ENCODE measurements around the gene TRAF2.
A peak's percentile ranks its signal among the peaks of the same experiment; 100 is the strongest.

The TRAF2 gene

GRCh38 chr9:136927343-136928271 is 41.3 kb downstream of the TRAF2 start:
- DNase-seq (ENCODE audit: extremely low spot score, insufficient read length, low read depth) (no peak), FAIRE-seq (no peak)

- FAIRE-seq (no peak), DNase-seq (ENCODE audit: extremely low spot score, insufficient read length, low read depth) (no peak)
These were observed 42.3 kb downstream of the TRAF2 start for GRCh38 chr9:136928591-136928990.

DNA sequence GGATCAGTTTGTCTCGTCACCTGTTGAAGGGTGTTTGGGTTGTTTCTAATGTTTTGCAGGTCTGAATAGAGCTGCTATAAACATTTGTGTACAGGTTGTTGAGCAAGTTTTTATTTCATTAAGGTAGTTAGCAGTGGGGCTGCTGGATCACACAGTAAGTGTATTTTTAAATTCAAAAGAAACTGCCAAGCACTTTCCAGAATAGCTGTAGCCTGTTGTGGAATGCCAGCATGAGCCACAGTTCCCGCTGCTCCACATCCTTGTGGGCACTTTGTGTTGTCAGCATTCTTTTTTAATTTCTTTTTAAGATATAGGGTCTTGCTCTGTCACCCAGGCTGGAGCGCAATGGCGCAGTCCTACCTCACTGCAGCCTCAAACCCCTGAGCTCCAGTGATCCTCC is 43.7 kb downstream of the TRAF2 start:
- no peak for DNase-seq (ENCODE audit: extremely low spot score, insufficient read length, low read depth)
- FAIRE-seq = no peak

GRCh38 chr9:136931611-136932130 is 45.4 kb downstream of the TRAF2 start:
- FAIRE-seq (no peak), DNase-seq (ENCODE audit: extremely low spot score, insufficient read length, low read depth) (no peak)

- DNase-seq (ENCODE audit: extremely low spot score, insufficient read length, low read depth) = no peak
- FAIRE-seq = no peak
These were observed 48.0 kb downstream of the TRAF2 start for GRCh38 chr9:136934277-136934676.

- FAIRE-seq (no peak), DNase-seq (ENCODE audit: extremely low spot score, insufficient read length, low read depth) (no peak)
These were observed 49.3 kb downstream of the TRAF2 start for GRCh38 chr9:136935651-136936050.

DNA sequence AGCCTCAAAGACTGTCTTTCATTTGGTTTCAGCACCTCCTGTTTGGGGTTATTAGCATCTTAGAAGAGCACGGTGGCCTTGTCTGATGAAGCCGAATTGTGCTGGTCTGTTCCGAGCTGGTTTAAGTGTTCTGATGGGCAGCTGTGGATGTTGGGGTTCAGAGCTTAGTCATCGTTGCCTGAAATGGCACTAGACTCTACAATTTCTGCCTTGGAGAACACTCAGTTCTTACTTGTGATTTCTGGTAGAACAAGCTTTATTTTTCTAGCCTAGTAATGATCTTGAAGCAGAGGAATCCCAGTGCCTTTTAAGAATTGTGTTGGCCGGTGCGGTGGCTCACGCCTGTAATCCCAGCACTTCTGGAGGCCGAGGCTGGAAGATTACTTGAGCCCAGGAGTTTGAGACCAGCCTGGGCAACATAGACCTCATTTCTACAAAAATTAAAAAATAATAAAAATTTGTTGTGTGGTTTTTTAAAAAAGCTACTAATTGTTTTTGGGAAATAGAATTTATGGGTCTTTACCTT is 50.4 kb downstream of the TRAF2 start:
- DNase-seq (ENCODE audit: extremely low spot score, insufficient read length, low read depth) (no peak), FAIRE-seq (no peak)

DNA sequence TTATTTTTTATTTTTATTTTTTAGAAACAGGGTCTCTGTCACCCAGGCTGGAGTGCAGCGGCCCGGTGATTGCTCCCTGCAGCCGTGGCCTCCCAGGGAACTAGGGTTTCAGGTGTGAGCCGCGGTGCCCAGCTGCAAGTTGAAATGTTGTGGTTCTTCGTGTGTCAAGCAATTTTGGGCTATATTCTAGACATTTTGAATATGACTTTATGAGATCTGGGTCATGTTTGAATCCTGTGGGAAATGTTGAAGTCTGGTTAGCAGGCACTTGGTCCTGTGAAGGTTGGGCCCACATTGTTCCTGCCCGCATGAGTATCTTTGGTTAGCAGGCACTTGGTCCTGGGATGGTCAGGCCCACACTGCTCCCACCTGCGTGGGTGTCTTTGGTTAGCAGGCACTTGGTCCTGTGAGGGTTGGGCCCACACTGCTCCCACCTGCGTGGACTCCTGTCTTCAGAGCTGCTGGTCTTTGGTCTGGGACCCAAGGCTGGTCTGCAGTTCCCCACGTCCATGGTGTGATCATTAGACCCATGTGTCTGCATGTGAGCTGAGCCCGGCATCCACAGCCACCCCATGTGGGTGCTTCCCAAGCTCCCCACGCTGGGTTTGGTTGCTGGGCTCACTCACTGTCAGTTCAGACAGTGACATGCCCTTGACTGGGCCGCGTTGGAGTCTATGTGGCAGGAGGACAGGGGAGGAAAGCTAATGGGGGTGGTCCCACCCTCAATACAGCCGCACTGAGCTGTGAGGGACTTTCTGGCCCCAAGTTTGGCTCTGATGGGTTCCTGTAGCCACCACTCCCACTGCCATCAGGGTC is 51.1 kb downstream of the TRAF2 start:
- FAIRE-seq (no peak), DNase-seq (ENCODE audit: extremely low spot score, insufficient read length, low read depth) (no peak)

DNA sequence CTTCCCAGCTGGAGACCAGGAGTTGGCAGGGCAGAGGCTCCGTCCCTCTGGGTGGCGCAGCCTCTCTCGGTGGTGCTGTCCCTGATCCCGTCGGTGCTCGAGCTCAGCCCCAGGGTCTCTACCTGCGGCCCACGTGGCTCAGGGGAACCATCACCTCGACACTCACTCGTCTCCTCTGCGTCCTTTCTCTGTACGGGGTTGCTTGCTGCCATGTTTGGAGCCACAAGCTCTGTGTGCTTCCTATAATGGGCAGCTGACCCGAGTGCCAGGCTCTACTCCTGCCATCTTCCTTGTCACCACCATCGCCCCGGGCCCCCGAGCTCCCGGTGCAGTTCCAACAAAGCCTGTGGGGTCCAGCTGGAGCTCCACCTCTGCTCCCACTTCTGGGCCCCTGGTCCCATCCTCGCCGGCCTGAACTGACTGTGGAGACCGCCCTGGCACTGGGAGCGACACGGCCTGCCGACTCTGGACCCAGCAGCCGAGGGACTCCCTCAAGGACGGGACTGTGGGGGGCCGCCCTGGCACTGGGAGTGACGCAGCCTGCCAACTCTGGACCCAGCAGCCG is 53.2 kb downstream of the TRAF2 start:
- FAIRE-seq = no peak

DNA sequence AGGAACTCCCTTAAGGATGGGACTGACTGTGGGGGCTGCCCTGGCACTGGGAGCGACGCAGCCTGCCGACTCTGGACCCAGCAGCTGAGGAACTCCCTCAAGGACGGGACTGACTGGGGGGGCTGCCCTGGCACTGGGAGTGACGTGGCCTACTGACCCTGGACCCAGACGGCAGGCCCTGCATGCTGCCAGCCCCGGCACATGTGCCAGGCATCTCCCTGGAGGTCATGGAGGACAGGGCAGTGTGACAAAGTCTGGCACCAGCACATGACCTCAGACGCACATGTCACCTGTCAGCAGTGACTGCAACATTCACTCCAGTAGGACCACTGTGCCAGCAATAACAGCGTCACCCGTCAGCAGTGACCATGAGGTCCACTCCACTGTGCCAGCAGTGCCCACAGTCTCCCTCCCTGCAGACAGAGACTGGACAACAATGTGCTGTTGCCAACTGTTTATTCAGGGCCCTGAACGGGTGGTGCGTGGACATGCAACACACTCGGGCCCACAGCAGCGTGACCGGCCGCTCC is 53.7 kb downstream of the TRAF2 start:
- FAIRE-seq (no peak), DNase-seq (ENCODE audit: extremely low spot score, insufficient read length, low read depth) (no peak)

More for the DNA sequence above, 53.2 kb downstream of the TRAF2 start:
- no peak for DNase-seq (ENCODE audit: extremely low spot score, insufficient read length, low read depth)

- DNase-seq (ENCODE audit: extremely low spot score, insufficient read length, low read depth) = no peak
- no peak for FAIRE-seq
These were observed 54.4 kb downstream of the TRAF2 start for GRCh38 chr9:136940526-136941230.

- FAIRE-seq = no peak
- no peak for DNase-seq (ENCODE audit: extremely low spot score, insufficient read length, low read depth)
These were observed 55.2 kb downstream of the TRAF2 start for GRCh38 chr9:136941231-136942111.

GRCh38 chr9:136942112-136942880 is 56.0 kb downstream of the TRAF2 start:
- FAIRE-seq = no peak

DNA sequence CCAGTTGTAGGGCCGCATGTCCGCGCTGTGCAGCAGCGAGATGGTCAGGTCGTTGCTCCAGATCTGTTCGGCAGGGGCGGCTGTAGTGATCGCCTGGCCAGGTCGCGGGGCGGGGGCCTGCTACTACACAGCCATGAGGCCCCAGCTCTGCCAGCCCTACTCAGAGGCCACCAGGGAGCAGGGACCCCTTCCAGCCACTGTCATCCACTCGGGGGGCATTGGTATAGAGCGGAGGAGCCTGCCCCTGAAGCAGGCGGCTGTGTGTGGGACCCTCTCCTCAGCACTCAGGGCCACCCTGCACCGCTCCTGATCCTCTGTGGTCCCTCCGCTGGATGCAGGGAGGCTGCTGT is 56.5 kb downstream of the TRAF2 start:
- DNase-seq (ENCODE audit: extremely low spot score, insufficient read length, low read depth) (no peak), FAIRE-seq (no peak)

More at GRCh38 chr9:136942112-136942880, 56.0 kb downstream of the TRAF2 start:
- DNase-seq (ENCODE audit: extremely low spot score, insufficient read length, low read depth) = no peak

DNA sequence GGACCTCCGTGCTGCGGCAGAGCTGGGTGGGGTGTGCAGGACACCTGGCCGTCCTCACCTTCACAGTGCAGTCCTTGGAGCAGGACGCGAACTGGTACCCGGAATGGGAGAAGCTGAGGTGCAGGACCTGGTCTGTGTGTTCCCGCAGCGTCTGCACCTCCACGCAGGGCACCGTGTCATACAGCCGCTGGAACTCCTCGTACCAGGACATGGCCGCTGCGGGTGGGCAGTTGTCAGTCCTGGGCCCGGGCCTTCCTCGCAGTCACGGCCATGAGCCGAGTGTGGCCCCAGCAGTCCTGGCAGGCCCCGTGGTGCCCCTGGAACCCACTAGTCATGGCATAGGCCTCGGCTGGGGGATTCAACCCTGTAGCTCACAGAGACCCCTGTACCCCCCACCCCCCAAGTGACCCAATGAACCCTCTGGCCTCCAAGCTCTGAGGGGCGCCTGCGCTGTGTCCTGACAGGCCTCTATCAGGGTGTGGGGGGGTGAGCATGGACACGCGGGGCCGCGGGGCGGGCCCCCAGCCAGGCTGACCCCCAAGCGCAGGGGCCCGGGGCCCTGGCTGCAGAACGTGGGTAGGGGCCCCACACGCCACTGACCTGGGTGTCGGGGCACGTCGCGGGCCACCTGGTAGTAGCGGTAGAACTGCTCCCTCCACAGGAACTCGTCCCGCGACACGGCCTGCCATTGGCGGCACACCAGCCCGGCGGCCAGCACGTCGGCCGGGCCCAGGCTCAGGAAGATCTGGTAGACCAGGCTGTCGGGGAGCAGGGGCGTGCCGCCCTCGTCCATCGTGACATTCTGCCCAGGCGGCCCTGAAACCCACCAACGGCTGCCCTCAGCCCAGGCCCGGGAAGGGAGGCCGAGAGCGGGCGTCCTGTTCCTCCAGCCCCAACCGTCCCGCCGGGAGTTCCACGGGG is 57.2 kb downstream of the TRAF2 start:
- no peak for FAIRE-seq
- peak; percentile 37 for DNase-seq (ENCODE audit: extremely low spot score, insufficient read length, low read depth)

GRCh38 chr9:136944212-136944518 is 57.8 kb downstream of the TRAF2 start:
- no peak for FAIRE-seq
- no peak for DNase-seq (ENCODE audit: extremely low spot score, insufficient read length, low read depth)

Data from GM18507 (cell line).